ENCODE measurements around the gene FHOD1.

- TF ChIP-seq CTCF (IDR thresholded peaks at IDR 0.05) (no peak), EZH2 (IDR thresholded peaks at IDR 0.05; ENCODE audit: borderline replicate concordance, insufficient read depth, low read depth, low read length, poor library complexity, severe bottlenecking) (no peak)
Measured at GRCh38 chr16:67294171-67294757, 47.0 kb upstream of the FHOD1 start.

Data from B cell (primary cell).